ENCODE results near the gene ALLC. TPM values are rescaled to one million over a fixed set of nuclear protein-coding genes. Genes with fewer than 3 reads are reported as not detected.

The ALLC gene
- total and polyA plus RNA-seq, 2 donors (not counting 1 experiment from before 2014, with no cell fraction given), result not detected

GRCh38 chr2:3655871-3656761 lies 1.9 kb upstream of the ALLC start:
- ChIA-PET CTCF (interaction anchor here (2.1 to 6.8 kb wide), 2 partner anchors 231 to 233 kb away, joined by 10 to 91 read pairs; no protein-coding TSS in a partner anchor), POLR2A (no interaction called here)
- DNase-seq (no peak), ATAC-seq (ENCODE audit: low read depth) (no peak)
- intact Hi-C loops (cut with micrococcal nuclease), result loop anchor here (10.0 kb wide), 1 partner anchor 1771 kb away; no protein-coding TSS in a partner anchor
- no peaks in the 10 kb centered on the region for H3K9me3 ChIP-seq (ENCODE audit: control extremely low read depth in 1 of 3, control insufficient read depth in 2 of 3, insufficient read depth in 1 of 3, low read length in 2 of 3)
- Mint-ChIP-seq H3K27me3 (no peaks in the 10 kb centered on the region), H3K4me1 (peaks cover 17% of the 10 kb centered on the region), H3K4me3 (no peak overlapping the region), H3K27ac (no peak overlapping the region), H3K9me3 (ENCODE audit: insufficient read depth) (peaks cover 2% of the 10 kb centered on the region)
- H3K27me3 ChIP-seq (replicated peaks in 1 of 4; ENCODE audit: control extremely low read depth in 1 of 4, control insufficient read depth in 3 of 4, insufficient read depth in 4 of 4, low read length in 3 of 4), result peaks cover 0 to 7% (median 1%) of the 10 kb centered on the region in 4 experiments
- no peaks in the 10 kb centered on the region for H4K20me1 ChIP-seq (ENCODE audit: control insufficient read depth, insufficient read depth, low read length, poor library complexity, severe bottlenecking)
- H3K4me2 ChIP-seq (replicated peaks; ENCODE audit: low read depth, low read length, poor library complexity, severe bottlenecking), result no peak overlapping the region
- no peaks in the 10 kb centered on the region for H3K79me2 ChIP-seq (ENCODE audit: control insufficient read depth, insufficient read depth, low read length)
- H3K9ac ChIP-seq (ENCODE audit: low read length), result no peak overlapping the region
- TF ChIP-seq EZH2 (IDR thresholded peaks at IDR 0.05; ENCODE audit: borderline replicate concordance, insufficient read depth, low read depth, low read length, poor library complexity, severe bottlenecking), result no peak
- no peak for TF ChIP-seq CTCF (IDR thresholded peaks at IDR 0.05)
- no peak overlapping the region for H3K27ac ChIP-seq (ENCODE audit: low read length in 2 of 2)
- H3K4me1 ChIP-seq (ENCODE audit: control insufficient read depth in 2 of 2, insufficient read depth in 2 of 2, low read length in 2 of 2), result peaks cover 10 to 11% of the 10 kb centered on the region in 2 donors
- no peaks in the 10 kb centered on the region for H3K36me3 ChIP-seq (replicated peaks in 1 of 2; ENCODE audit: control extremely low read depth in 1 of 2, control insufficient read depth in 1 of 2, extremely low read depth in 1 of 2, insufficient read depth in 2 of 2, low read length in 1 of 2)
- 97% methylated on average over 23 of the region's 28 CpGs for WGBS (ENCODE audit: insufficient coverage)
- H2AFZ ChIP-seq (ENCODE audit: insufficient read depth, low read depth, low read length, poor library complexity, severe bottlenecking), result no peak overlapping the region
- no peak overlapping the region for H3K4me3 ChIP-seq (ENCODE audit: control extremely low read depth in 1 of 5, extremely low read depth in 1 of 5, insufficient read depth in 1 of 5, low read depth in 2 of 5, low read length in 4 of 5)
